GM23338 (cell line): ENCODE data around the gene CAND1. TPM values are rescaled to one million over a fixed set of nuclear protein-coding genes. Genes with fewer than 3 reads are reported as not detected.

Experiments used
- ATAC-seq: fragments of 200-7000 bp; cut with Tn5 transposase; 3 replicates; pipeline ENCODE4 v1.9.1; 2020
- DNase-seq: peaks from one replicate; pipeline ENCODE4 v3.0.0-alpha.2; 2015; ENCODE audit warnings: low spot score
- H2AFZ ChIP-seq: fragments of 200-600 bp; sonication (generic); 2 replicates; pipeline ENCODE4 v1.8.0; 2016; ENCODE audit warnings: antibody characterized with exemption, mild to moderate bottlenecking, moderate library complexity
- H3F3A ChIP-seq: fragments of 200-600 bp; sonication (generic); replicated peaks from 2 replicates; pipeline ENCODE4 v1.8.0; 2017; ENCODE audit warnings: antibody characterized with exemption, mixed run types, low read depth
- H3K27ac ChIP-seq: fragments of 200-600 bp; sonication (generic); 2 replicates; pipeline ENCODE4 v1.6.1; 2016; ENCODE audit warnings: low read depth
- H3K27me3 ChIP-seq: fragments of 200-600 bp; sonication (generic); 2 replicates; pipeline ENCODE4 v1.8.0; 2016; ENCODE audit warnings: mild to moderate bottlenecking, mixed run types, moderate library complexity; ENCODE audit not compliant: insufficient read depth
- H3K36me3 ChIP-seq: fragments of 200-600 bp; sonication (generic); 2 replicates; pipeline ENCODE4 v1.8.0; 2016; ENCODE audit warnings: mild to moderate bottlenecking; ENCODE audit not compliant: insufficient read depth
- H3K4me1 ChIP-seq: fragments of 200-600 bp; sonication (generic); 2 replicates; pipeline ENCODE4 v1.8.0; 2016; ENCODE audit warnings: mild to moderate bottlenecking, moderate library complexity; ENCODE audit not compliant: insufficient read depth
- H3K4me2 ChIP-seq: fragments of 200-600 bp; sonication (generic); 2 replicates; pipeline ENCODE4 v1.7.1; 2017; ENCODE audit warnings: mixed run types
- H3K4me3 ChIP-seq: fragments of 200-600 bp; sonication (generic); 2 replicates; pipeline ENCODE4 v1.6.1; 2016; ENCODE audit warnings: mixed run types
- H3K79me2 ChIP-seq: fragments of 200-600 bp; sonication (generic); replicated peaks from 2 replicates; pipeline ENCODE4 v1.8.0; 2017; ENCODE audit warnings: mild to moderate bottlenecking; ENCODE audit not compliant: insufficient read depth
- H3K9me2 ChIP-seq: fragments of 200-600 bp; sonication (generic); 2 replicates; pipeline ENCODE4 v1.8.0; 2017; ENCODE audit not compliant: insufficient read depth
- H4K20me1 ChIP-seq: fragments of 200-600 bp; sonication (generic); replicated peaks from 2 replicates; pipeline ENCODE4 v1.8.0; 2017; ENCODE audit warnings: mild to moderate bottlenecking; ENCODE audit not compliant: insufficient read depth
- H3K27ac Mint-ChIP-seq: 2 replicates; pipeline ENCODE4 v1.8.0; 2020; ENCODE audit warnings: inconsistent platforms, mild to moderate bottlenecking, moderate library complexity, mixed read lengths
- H3K27me3 Mint-ChIP-seq: 3 replicates; pipeline ENCODE4 v1.8.0; 2022; ENCODE audit warnings: low read depth, mild to moderate bottlenecking, moderate library complexity, mixed read lengths, inconsistent platforms; ENCODE audit not compliant: insufficient read depth, poor library complexity
- H3K36me3 Mint-ChIP-seq: 3 replicates; pipeline ENCODE4 v1.8.0; 2021; ENCODE audit warnings: low read depth, mild to moderate bottlenecking, inconsistent platforms, moderate library complexity, mixed read lengths
- H3K4me1 Mint-ChIP-seq: 3 replicates; pipeline ENCODE4 v1.8.0; 2020; ENCODE audit warnings: mild to moderate bottlenecking, inconsistent platforms, mixed read lengths
- H3K4me3 Mint-ChIP-seq: 3 replicates; pipeline ENCODE4 v1.8.0; 2021; ENCODE audit warnings: moderate library complexity, mild to moderate bottlenecking, inconsistent platforms, mixed read lengths
- H3K9me3 Mint-ChIP-seq: 3 replicates; pipeline ENCODE4 v1.8.0; 2020; ENCODE audit warnings: moderate library complexity, mild to moderate bottlenecking, inconsistent platforms, mixed read lengths
- CREB1 ChIP-seq: fragments of 250-450 bp; sonication (Bioruptor Pico); IDR thresholded peaks from 2 replicates; pipeline ENCODE4 v1.5.0; 2020; ENCODE audit warnings: low read depth, mild to moderate bottlenecking, moderate library complexity
- ETS1 ChIP-seq: IDR thresholded peaks from 2 replicates; pipeline ENCODE4 v1.6.1; 2016; ENCODE audit warnings: antibody characterized with exemption
- EZH2 ChIP-seq: fragments of 200-600 bp; sonication (generic); IDR thresholded peaks from one replicate; pipeline ENCODE4 v1.8.0; 2017; ENCODE audit warnings: antibody characterized with exemption, mild to moderate bottlenecking, low read depth; ENCODE audit not compliant: unreplicated experiment
- EZH2phosphoT487 ChIP-seq: fragments of 200-600 bp; sonication (generic); IDR thresholded peaks from one replicate; pipeline ENCODE4 v1.8.1; 2018; ENCODE audit warnings: antibody characterized with exemption; ENCODE audit not compliant: unreplicated experiment
- JUNB ChIP-seq: IDR thresholded peaks from one replicate; pipeline ENCODE4 v1.6.1; 2016; ENCODE audit warnings: antibody characterized with exemption; ENCODE audit not compliant: unreplicated experiment
- NANOG ChIP-seq: IDR thresholded peaks from 2 replicates; pipeline ENCODE4 v1.6.1; 2016; ENCODE audit warnings: antibody characterized with exemption, borderline replicate concordance
- POLR2AphosphoS5 ChIP-seq: IDR thresholded peaks from 2 replicates; pipeline ENCODE4 v1.6.1; 2016; ENCODE audit warnings: antibody characterized with exemption, low read depth
- STAT1 ChIP-seq: IDR thresholded peaks from one replicate; pipeline ENCODE4 v1.6.1; 2016; ENCODE audit warnings: antibody characterized with exemption; ENCODE audit not compliant: unreplicated experiment
- ZNF114 ChIP-seq: fragments of 250-450 bp; sonication (Bioruptor Pico); IDR thresholded peaks from 2 replicates; pipeline ENCODE4 v1.5.0; 2020; ENCODE audit warnings: mild to moderate bottlenecking, moderate library complexity
- ZNF331 ChIP-seq: fragments of 250-450 bp; sonication (Bioruptor Pico); IDR thresholded peaks from 2 replicates; pipeline ENCODE4 v1.5.0; 2020; ENCODE audit warnings: low read depth, mild to moderate bottlenecking, moderate library complexity
- ZNF462 ChIP-seq: fragments of 250-450 bp; sonication (Bioruptor Pico); IDR thresholded peaks from 2 replicates; pipeline ENCODE4 v1.5.0; 2020; ENCODE audit warnings: mild to moderate bottlenecking, moderate library complexity
- polyA plus RNA-seq: library from polyadenylated mRNA; unstranded; fragments of >200 nt; fragmentation: Nextera tagmentation; extraction: Ambion mirVana; gene quantifications from 2 replicates; pipeline ENCODE4 v1.2.1, GENCODE V29; 2016
- total RNA-seq: library from RNA; depleted of rRNA; stranded (reverse); fragments of >200 nt; shearing (Covaris generic); gene quantifications from 2 replicates; pipeline ENCODE4 v1.2.3, GENCODE V29; 2014
- TF ChIP-seq, protein P1 (sequence below): IDR thresholded peaks from one replicate; pipeline ENCODE4 v1.6.1; 2018; ENCODE audit warnings: antibody characterized with exemption; ENCODE audit not compliant: unreplicated experiment
- TF ChIP-seq, protein P2 (sequence below), 2 experiments: fragments of 200-600 bp in 1 of 2; sonication (generic) in 1 of 2; conservative IDR thresholded peaks; 2 replicates each; pipeline versions ENCODE4 v1.5.1 to v1.6.1; 2016 to 2017; ENCODE audit warnings: antibody characterized with exemption in 2 of 2, low read depth in 2 of 2, mild to moderate bottlenecking in 2 of 2, moderate library complexity in 1 of 2

Gene CAND1
- total and polyA plus RNA-seq, 2 experiments from 2014 or later = 71.4 to 151 TPM

DNA sequence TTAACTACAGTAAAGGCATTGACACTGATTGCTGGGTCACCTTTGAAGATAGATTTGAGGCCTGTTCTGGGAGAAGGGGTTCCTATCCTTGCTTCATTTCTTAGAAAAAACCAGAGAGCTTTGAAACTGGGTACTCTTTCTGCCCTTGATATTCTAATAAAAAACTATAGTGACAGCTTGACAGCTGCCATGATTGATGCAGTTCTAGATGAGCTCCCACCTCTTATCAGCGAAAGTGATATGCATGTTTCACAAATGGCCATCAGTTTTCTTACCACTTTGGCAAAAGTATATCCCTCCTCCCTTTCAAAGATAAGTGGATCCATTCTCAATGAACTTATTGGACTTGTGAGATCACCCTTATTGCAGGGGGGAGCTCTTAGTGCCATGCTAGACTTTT is 36.4 kb downstream of the CAND1 start:
- no peaks in the 10 kb centered on the region for H3K4me1 ChIP-seq
- H3K27me3 ChIP-seq = no peaks in the 10 kb centered on the region
- H3K79me2 ChIP-seq = 0 out of 2 replicates have a peak, but pooled peaks cover 4% of the 10 kb centered on the region
- H2AFZ ChIP-seq = no peak overlapping the region
- ATAC-seq (no peak), DNase-seq (no peak)
- no peaks in the 10 kb centered on the region for H3K9me2 ChIP-seq
- Mint-ChIP-seq H3K9me3 (no peaks in the 10 kb centered on the region), H3K27me3 (no peaks in the 10 kb centered on the region), H3K4me1 (no peaks in the 10 kb centered on the region), H3K36me3 (peaks cover 58% of the 10 kb centered on the region; the same call in 2 of the 3 replicates), H3K4me3 (no peak overlapping the region), H3K27ac (no peak overlapping the region)
- H3K4me3 ChIP-seq = no peak overlapping the region
- H3K27ac ChIP-seq = no peak overlapping the region
- H4K20me1 ChIP-seq = peaks cover 5% of the 10 kb centered on the region
- TF ChIP-seq, protein P1, sequence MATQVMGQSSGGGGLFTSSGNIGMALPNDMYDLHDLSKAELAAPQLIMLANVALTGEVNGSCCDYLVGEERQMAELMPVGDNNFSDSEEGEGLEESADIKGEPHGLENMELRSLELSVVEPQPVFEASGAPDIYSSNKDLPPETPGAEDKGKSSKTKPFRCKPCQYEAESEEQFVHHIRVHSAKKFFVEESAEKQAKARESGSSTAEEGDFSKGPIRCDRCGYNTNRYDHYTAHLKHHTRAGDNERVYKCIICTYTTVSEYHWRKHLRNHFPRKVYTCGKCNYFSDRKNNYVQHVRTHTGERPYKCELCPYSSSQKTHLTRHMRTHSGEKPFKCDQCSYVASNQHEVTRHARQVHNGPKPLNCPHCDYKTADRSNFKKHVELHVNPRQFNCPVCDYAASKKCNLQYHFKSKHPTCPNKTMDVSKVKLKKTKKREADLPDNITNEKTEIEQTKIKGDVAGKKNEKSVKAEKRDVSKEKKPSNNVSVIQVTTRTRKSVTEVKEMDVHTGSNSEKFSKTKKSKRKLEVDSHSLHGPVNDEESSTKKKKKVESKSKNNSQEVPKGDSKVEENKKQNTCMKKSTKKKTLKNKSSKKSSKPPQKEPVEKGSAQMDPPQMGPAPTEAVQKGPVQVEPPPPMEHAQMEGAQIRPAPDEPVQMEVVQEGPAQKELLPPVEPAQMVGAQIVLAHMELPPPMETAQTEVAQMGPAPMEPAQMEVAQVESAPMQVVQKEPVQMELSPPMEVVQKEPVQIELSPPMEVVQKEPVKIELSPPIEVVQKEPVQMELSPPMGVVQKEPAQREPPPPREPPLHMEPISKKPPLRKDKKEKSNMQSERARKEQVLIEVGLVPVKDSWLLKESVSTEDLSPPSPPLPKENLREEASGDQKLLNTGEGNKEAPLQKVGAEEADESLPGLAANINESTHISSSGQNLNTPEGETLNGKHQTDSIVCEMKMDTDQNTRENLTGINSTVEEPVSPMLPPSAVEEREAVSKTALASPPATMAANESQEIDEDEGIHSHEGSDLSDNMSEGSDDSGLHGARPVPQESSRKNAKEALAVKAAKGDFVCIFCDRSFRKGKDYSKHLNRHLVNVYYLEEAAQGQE = no peak
- TF ChIP-seq, protein P2, sequence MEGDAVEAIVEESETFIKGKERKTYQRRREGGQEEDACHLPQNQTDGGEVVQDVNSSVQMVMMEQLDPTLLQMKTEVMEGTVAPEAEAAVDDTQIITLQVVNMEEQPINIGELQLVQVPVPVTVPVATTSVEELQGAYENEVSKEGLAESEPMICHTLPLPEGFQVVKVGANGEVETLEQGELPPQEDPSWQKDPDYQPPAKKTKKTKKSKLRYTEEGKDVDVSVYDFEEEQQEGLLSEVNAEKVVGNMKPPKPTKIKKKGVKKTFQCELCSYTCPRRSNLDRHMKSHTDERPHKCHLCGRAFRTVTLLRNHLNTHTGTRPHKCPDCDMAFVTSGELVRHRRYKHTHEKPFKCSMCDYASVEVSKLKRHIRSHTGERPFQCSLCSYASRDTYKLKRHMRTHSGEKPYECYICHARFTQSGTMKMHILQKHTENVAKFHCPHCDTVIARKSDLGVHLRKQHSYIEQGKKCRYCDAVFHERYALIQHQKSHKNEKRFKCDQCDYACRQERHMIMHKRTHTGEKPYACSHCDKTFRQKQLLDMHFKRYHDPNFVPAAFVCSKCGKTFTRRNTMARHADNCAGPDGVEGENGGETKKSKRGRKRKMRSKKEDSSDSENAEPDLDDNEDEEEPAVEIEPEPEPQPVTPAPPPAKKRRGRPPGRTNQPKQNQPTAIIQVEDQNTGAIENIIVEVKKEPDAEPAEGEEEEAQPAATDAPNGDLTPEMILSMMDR (conservative IDR thresholded peaks at IDR 0.05; ENCODE audit: low read depth in 2 of 2) = no peak
- TF ChIP-seq STAT1 = no peak
- no peak for TF ChIP-seq EZH2phosphoT487
- TF ChIP-seq JUNB = no peak
- no peak for TF ChIP-seq EZH2
- no peak for TF ChIP-seq CREB1
- TF ChIP-seq POLR2AphosphoS5 = no peak
- TF ChIP-seq ETS1 = no peak
- no peak for TF ChIP-seq ZNF114 (CRISPR knock-in tag)
- TF ChIP-seq NANOG = no peak
- TF ChIP-seq ZNF462 (CRISPR knock-in tag) = no peak
- TF ChIP-seq ZNF331 = no peak
- H3K4me2 ChIP-seq = no peak overlapping the region
- no peaks in the 10 kb centered on the region for H3F3A ChIP-seq
- peaks cover 37% of the 10 kb centered on the region for H3K36me3 ChIP-seq
